Calu3 (cell line): ENCODE measurements around the gene EDEM2. TPM values are rescaled to one million over a fixed set of nuclear protein-coding genes. Genes with fewer than 3 reads are reported as not detected.

Experiments
- BruUV-seq: library from RNA; stranded (reverse); fragments of 400-500 nt; replicated peaks from 2 replicates; lab custom pipeline; 2021; lab: Mats Ljungman, UMichigan
- CTCF ChIA-PET: fragments of 300-600 bp; sonication (Branson Sonifier 250); formaldehyde crosslinking; loops from one replicate; lab custom pipeline; 2022; ENCODE audit warnings: antibody characterized with exemption; lab: Charles Lee
- DNase-seq: peaks from one replicate; pipeline ENCODE4 v3.0.0; 2022
- H3K27ac Mint-ChIP-seq: one replicate; pipeline ENCODE4 v1.8.0; 2022; ENCODE audit warnings: mixed read lengths; ENCODE audit not compliant: unreplicated experiment
- H3K27me3 Mint-ChIP-seq: one replicate; pipeline ENCODE4 v1.8.0; 2022; ENCODE audit warnings: mixed read lengths; ENCODE audit not compliant: unreplicated experiment
- H3K36me3 Mint-ChIP-seq: one replicate; pipeline ENCODE4 v1.8.0; 2022; ENCODE audit warnings: mild to moderate bottlenecking, moderate library complexity, mixed read lengths; ENCODE audit not compliant: insufficient read depth, unreplicated experiment
- H3K4me1 Mint-ChIP-seq: one replicate; pipeline ENCODE4 v1.8.0; 2022; ENCODE audit warnings: mild to moderate bottlenecking, low read depth, mixed read lengths; ENCODE audit not compliant: unreplicated experiment
- H3K4me3 Mint-ChIP-seq: one replicate; pipeline ENCODE4 v1.8.0; 2022; ENCODE audit warnings: mild to moderate bottlenecking, low read depth, moderate library complexity, mixed read lengths; ENCODE audit not compliant: unreplicated experiment
- H3K9me3 Mint-ChIP-seq: one replicate; pipeline ENCODE4 v1.8.0; 2022; ENCODE audit warnings: low read depth, mixed read lengths; ENCODE audit not compliant: unreplicated experiment
- intact Hi-C: fragments of 100-400 bp; cut with micrococcal nuclease; formaldehyde crosslinking; loops from one replicate; pipeline ENCODE4 v1.10.0; 2022; ENCODE audit not compliant: unreplicated experiment
- total RNA-seq: library from RNA; stranded (reverse); gene quantifications from 2 replicates; pipeline ENCODE4 v1.2.3, GENCODE V29; 2022
- TF ChIP-seq, protein P1 (sequence below): fragments of 200-600 bp; IDR thresholded peaks from one replicate; pipeline ENCODE4 v1.8.0; 2022; ENCODE audit warnings: antibody characterized with exemption; ENCODE audit not compliant: unreplicated experiment

The EDEM2 gene
- total RNA-seq, 1 experiment from 2014 or later, result 49.4 TPM

GRCh38 chr20:35181731-35182130 lies 34.6 kb upstream of the EDEM2 start:
- peaks cover 13% of the 10 kb centered on the region for H3K27me3 Mint-ChIP-seq
- intact Hi-C loops, result no loop called here
- no peaks in the 10 kb centered on the region for H3K9me3 Mint-ChIP-seq
- no peaks in the 10 kb centered on the region for H3K36me3 Mint-ChIP-seq
- CTCF ChIA-PET, result no interaction called here
- H3K4me1 Mint-ChIP-seq, result peaks cover 10% of the 10 kb centered on the region
- no peak overlapping the region for H3K27ac Mint-ChIP-seq
- TF ChIP-seq, protein P1, sequence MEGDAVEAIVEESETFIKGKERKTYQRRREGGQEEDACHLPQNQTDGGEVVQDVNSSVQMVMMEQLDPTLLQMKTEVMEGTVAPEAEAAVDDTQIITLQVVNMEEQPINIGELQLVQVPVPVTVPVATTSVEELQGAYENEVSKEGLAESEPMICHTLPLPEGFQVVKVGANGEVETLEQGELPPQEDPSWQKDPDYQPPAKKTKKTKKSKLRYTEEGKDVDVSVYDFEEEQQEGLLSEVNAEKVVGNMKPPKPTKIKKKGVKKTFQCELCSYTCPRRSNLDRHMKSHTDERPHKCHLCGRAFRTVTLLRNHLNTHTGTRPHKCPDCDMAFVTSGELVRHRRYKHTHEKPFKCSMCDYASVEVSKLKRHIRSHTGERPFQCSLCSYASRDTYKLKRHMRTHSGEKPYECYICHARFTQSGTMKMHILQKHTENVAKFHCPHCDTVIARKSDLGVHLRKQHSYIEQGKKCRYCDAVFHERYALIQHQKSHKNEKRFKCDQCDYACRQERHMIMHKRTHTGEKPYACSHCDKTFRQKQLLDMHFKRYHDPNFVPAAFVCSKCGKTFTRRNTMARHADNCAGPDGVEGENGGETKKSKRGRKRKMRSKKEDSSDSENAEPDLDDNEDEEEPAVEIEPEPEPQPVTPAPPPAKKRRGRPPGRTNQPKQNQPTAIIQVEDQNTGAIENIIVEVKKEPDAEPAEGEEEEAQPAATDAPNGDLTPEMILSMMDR, result no peak
- no peak for DNase-seq
- no TSS peak for BruUV-seq
- H3K4me3 Mint-ChIP-seq, result no peak overlapping the region

GRCh38 chr20:35180266-35180665 lies 33.1 kb upstream of the EDEM2 start:
- Mint-ChIP-seq H3K27me3 (peaks cover 13% of the 10 kb centered on the region), H3K9me3 (no peaks in the 10 kb centered on the region), H3K36me3 (no peaks in the 10 kb centered on the region), H3K4me3 (no peak overlapping the region), H3K4me1 (peaks cover 10% of the 10 kb centered on the region), H3K27ac (no peak overlapping the region)
- no peak for DNase-seq
- intact Hi-C loops, result no loop called here
- no TSS peak for BruUV-seq
- CTCF ChIA-PET, result no interaction called here
- TF ChIP-seq, protein P1, result no peak

- no peak overlapping the region for H3K27ac Mint-ChIP-seq
Observed at GRCh38 chr20:35179292-35180212, 32.4 kb upstream of the EDEM2 start.

GRCh38 chr20:35176132-35176531 lies 29.0 kb upstream of the EDEM2 start:
- CTCF ChIA-PET, result interaction anchor here (0.9 kb wide), 1 partner anchor 18 kb away, joined by 3 read pairs; no protein-coding TSS in a partner anchor
- no TSS peak for BruUV-seq
- Mint-ChIP-seq H3K27ac (no peak overlapping the region), H3K36me3 (peaks cover 8% of the 10 kb centered on the region), H3K4me3 (no peak overlapping the region), H3K27me3 (no peaks in the 10 kb centered on the region), H3K9me3 (no peaks in the 10 kb centered on the region), H3K4me1 (peaks cover 23% of the 10 kb centered on the region)
- TF ChIP-seq, protein P1, result no peak
- intact Hi-C loops, result no loop called here
- no peak for DNase-seq

More at GRCh38 chr20:35179292-35180212, 32.4 kb upstream of the EDEM2 start:
- no peak for DNase-seq
- intact Hi-C loops, result no loop called here
- Mint-ChIP-seq H3K4me3 (no peak overlapping the region), H3K4me1 (peaks cover 10% of the 10 kb centered on the region), H3K36me3 (no peaks in the 10 kb centered on the region), H3K9me3 (no peaks in the 10 kb centered on the region), H3K27me3 (peaks cover 13% of the 10 kb centered on the region)
- TF ChIP-seq, protein P1, result no peak
- no TSS peak for BruUV-seq
- CTCF ChIA-PET, result interaction anchor here (0.5 to 1.0 kb wide), 6 partner anchors 13 to 1693 kb away, joined by 3 to 9 read pairs (median 4); no protein-coding TSS in a partner anchor
